ENCODE measurements around the gene PCBP3.

GRCh38 chr21:45888386-45889009 is 245.0 kb downstream of the PCBP3 start:
- TF ChIP-seq, protein P1, sequence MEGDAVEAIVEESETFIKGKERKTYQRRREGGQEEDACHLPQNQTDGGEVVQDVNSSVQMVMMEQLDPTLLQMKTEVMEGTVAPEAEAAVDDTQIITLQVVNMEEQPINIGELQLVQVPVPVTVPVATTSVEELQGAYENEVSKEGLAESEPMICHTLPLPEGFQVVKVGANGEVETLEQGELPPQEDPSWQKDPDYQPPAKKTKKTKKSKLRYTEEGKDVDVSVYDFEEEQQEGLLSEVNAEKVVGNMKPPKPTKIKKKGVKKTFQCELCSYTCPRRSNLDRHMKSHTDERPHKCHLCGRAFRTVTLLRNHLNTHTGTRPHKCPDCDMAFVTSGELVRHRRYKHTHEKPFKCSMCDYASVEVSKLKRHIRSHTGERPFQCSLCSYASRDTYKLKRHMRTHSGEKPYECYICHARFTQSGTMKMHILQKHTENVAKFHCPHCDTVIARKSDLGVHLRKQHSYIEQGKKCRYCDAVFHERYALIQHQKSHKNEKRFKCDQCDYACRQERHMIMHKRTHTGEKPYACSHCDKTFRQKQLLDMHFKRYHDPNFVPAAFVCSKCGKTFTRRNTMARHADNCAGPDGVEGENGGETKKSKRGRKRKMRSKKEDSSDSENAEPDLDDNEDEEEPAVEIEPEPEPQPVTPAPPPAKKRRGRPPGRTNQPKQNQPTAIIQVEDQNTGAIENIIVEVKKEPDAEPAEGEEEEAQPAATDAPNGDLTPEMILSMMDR (IDR thresholded peaks at IDR 0.05 in 4 of 5, conservative IDR thresholded peaks at IDR 0.05 in 1 of 5), result no peak
- TF ChIP-seq POLR2A (IDR thresholded peaks at IDR 0.05), result no peak

All from gastrocnemius medialis (tissue), 4 donors.